Measurements from ENCODE around the gene TCERG1L.

DNA sequence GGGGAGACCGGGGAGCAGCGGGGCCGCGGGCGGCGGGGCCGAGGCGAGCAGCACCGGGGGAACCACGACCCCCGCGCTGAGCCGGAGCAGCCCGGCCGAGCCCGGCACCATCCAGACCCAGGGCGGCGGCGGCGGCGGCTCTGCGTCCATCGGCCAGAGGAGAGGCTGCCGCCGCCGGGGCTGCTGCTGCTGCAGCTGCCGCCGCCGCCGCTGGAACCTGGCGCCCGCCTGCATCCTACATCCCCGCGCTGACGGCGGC lies 190 bp downstream of the TCERG1L start:
- TF ChIP-seq, protein P1, sequence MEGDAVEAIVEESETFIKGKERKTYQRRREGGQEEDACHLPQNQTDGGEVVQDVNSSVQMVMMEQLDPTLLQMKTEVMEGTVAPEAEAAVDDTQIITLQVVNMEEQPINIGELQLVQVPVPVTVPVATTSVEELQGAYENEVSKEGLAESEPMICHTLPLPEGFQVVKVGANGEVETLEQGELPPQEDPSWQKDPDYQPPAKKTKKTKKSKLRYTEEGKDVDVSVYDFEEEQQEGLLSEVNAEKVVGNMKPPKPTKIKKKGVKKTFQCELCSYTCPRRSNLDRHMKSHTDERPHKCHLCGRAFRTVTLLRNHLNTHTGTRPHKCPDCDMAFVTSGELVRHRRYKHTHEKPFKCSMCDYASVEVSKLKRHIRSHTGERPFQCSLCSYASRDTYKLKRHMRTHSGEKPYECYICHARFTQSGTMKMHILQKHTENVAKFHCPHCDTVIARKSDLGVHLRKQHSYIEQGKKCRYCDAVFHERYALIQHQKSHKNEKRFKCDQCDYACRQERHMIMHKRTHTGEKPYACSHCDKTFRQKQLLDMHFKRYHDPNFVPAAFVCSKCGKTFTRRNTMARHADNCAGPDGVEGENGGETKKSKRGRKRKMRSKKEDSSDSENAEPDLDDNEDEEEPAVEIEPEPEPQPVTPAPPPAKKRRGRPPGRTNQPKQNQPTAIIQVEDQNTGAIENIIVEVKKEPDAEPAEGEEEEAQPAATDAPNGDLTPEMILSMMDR (IDR thresholded peaks at IDR 0.05; ENCODE audit: insufficient read depth, low read length): no peak
- TF ChIP-seq POLR2AphosphoS5 (IDR thresholded peaks at IDR 0.05; ENCODE audit: low read depth) (no peak), GABPA (IDR thresholded peaks at IDR 0.05; ENCODE audit: low read depth) (no peak)
- TF ChIP-seq, protein P2, sequence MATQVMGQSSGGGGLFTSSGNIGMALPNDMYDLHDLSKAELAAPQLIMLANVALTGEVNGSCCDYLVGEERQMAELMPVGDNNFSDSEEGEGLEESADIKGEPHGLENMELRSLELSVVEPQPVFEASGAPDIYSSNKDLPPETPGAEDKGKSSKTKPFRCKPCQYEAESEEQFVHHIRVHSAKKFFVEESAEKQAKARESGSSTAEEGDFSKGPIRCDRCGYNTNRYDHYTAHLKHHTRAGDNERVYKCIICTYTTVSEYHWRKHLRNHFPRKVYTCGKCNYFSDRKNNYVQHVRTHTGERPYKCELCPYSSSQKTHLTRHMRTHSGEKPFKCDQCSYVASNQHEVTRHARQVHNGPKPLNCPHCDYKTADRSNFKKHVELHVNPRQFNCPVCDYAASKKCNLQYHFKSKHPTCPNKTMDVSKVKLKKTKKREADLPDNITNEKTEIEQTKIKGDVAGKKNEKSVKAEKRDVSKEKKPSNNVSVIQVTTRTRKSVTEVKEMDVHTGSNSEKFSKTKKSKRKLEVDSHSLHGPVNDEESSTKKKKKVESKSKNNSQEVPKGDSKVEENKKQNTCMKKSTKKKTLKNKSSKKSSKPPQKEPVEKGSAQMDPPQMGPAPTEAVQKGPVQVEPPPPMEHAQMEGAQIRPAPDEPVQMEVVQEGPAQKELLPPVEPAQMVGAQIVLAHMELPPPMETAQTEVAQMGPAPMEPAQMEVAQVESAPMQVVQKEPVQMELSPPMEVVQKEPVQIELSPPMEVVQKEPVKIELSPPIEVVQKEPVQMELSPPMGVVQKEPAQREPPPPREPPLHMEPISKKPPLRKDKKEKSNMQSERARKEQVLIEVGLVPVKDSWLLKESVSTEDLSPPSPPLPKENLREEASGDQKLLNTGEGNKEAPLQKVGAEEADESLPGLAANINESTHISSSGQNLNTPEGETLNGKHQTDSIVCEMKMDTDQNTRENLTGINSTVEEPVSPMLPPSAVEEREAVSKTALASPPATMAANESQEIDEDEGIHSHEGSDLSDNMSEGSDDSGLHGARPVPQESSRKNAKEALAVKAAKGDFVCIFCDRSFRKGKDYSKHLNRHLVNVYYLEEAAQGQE (IDR thresholded peaks at IDR 0.05; ENCODE audit: insufficient replicate concordance, low read depth): no peak
